AG04450 (cell line): ENCODE data around the gene ZNF530. TPM values are rescaled to one million over a fixed set of nuclear protein-coding genes. Genes with fewer than 3 reads are reported as not detected.

Source experiments
- CTCF ChIA-PET: fragments of 300-600, 350-600 bp; formaldehyde crosslinking; extraction: SDS; loops from one replicate; lab custom pipeline; 2022; ENCODE audit warnings: antibody characterized with exemption, inconsistent platforms; lab: Charles Lee
- POLR2A ChIA-PET: fragments of 350-600 bp; formaldehyde crosslinking; extraction: SDS; loops from one replicate; lab custom pipeline; 2021; ENCODE audit warnings: antibody characterized with exemption, inconsistent platforms; lab: Yijun Ruan, JAX
- DNase-seq: peaks from one replicate; pipeline ENCODE4 v3.0.0-alpha.2; 2011; ENCODE audit warnings: low read depth, low spot score
- H3K27ac ChIP-seq: one replicate; pipeline ENCODE4 v1.5.1; 2012; ENCODE audit warnings: low read depth, low read length, control low read depth
- H3K27me3 ChIP-seq: one replicate; pipeline ENCODE4 v1.6.0; 2012; ENCODE audit warnings: low read length; ENCODE audit not compliant: control insufficient read depth, insufficient read depth
- H3K4me3 ChIP-seq: 2 replicates; pipeline ENCODE4 v1.5.1; 2011; ENCODE audit warnings: mild to moderate bottlenecking, low read depth, low read length, control low read depth
- H3K9me3 ChIP-seq: 2 replicates; pipeline ENCODE4 v1.5.1; 2012; ENCODE audit warnings: low read length; ENCODE audit not compliant: control insufficient read depth, insufficient read depth
- polyA plus RNA-seq: library from polyadenylated mRNA; depleted of rRNA; stranded (reverse); fragments of >200 nt; gene quantifications from 2 replicates; pipeline ENCODE4 v1.2.3, GENCODE V29; 2011; rRNA removed
- TF ChIP-seq, protein P1 (sequence below): IDR thresholded peaks from 2 replicates; pipeline ENCODE4 v1.5.1; 2011; ENCODE audit warnings: low read depth, low read length, control low read depth, inconsistent platforms

The ZNF530 gene
- polyA plus RNA-seq, 1 experiment, result 1.3 TPM

DNA sequence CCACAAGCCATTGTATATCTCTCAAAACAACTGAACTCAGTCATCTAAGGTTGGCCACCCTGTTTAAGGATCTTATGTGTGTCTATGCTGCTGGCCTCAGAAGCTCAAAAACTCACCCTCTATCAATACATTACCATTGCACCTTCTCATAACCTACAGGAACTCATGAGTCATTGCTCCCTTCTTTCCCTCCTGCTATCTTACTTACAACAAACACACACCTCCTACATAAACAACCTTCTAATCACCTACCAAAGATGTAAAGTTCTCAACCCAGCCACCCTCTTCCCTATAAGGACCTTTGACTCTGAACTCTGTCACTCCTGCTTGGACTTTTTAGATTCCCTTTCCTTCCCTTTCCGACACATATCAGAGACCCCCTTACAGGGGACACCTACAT, 55.8 kb downstream of the ZNF530 start:
- H3K4me3 ChIP-seq, result no peak overlapping the region
- CTCF ChIA-PET, result no interaction called here
- TF ChIP-seq, protein P1, sequence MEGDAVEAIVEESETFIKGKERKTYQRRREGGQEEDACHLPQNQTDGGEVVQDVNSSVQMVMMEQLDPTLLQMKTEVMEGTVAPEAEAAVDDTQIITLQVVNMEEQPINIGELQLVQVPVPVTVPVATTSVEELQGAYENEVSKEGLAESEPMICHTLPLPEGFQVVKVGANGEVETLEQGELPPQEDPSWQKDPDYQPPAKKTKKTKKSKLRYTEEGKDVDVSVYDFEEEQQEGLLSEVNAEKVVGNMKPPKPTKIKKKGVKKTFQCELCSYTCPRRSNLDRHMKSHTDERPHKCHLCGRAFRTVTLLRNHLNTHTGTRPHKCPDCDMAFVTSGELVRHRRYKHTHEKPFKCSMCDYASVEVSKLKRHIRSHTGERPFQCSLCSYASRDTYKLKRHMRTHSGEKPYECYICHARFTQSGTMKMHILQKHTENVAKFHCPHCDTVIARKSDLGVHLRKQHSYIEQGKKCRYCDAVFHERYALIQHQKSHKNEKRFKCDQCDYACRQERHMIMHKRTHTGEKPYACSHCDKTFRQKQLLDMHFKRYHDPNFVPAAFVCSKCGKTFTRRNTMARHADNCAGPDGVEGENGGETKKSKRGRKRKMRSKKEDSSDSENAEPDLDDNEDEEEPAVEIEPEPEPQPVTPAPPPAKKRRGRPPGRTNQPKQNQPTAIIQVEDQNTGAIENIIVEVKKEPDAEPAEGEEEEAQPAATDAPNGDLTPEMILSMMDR, result no peak
- POLR2A ChIA-PET, result no interaction called here
- H3K27ac ChIP-seq, result no peak overlapping the region
- DNase-seq, result no peak
- peaks cover 3% of the 10 kb centered on the region; the same call in 1 of the 2 replicates for H3K9me3 ChIP-seq
- H3K27me3 ChIP-seq, result peaks cover 6% of the 10 kb centered on the region

- CTCF ChIA-PET, result interaction anchor here (1.3 kb wide), 1 partner anchor 26 kb away, joined by 3 read pairs; the partner anchor contains the start of gene ZNF551
- POLR2A ChIA-PET, result no interaction called here
- DNase-seq, result no peak
- TF ChIP-seq, protein P1, result no peak
- no peak overlapping the region for H3K27ac ChIP-seq
- no peak overlapping the region for H3K4me3 ChIP-seq
- H3K9me3 ChIP-seq, result peaks cover 3% of the 10 kb centered on the region; the same call in 1 of the 2 replicates
- H3K27me3 ChIP-seq, result peaks cover 10% of the 10 kb centered on the region
These were observed 56.7 kb downstream of the ZNF530 start for GRCh38 chr19:57656346-57656745.

Other genes with a start within 250 kb of the ZNF530 start
- 7.1 and 7.8 TPM in 2 replicates for gene ZNF304, start 248.6 kb upstream of the ZNF530 start, polyA plus RNA-seq
- gene TRAPPC2B, start 236.3 kb upstream of the ZNF530 start, polyA plus RNA-seq, result 16.5 and 19.6 TPM in 2 replicates
- gene ZNF547, start 236.3 kb upstream of the ZNF530 start, polyA plus RNA-seq, result 3.3 and 3.7 TPM in 2 replicates
- gene ZNF548, start 210.0 kb upstream of the ZNF530 start, polyA plus RNA-seq, result 12.7 and 14.2 TPM in 2 replicates
- gene ZNF17, start 188.7 kb upstream of the ZNF530 start, polyA plus RNA-seq, result 5.7 and 6.4 TPM in 2 replicates
- gene ZNF749, start 164.6 kb upstream of the ZNF530 start, polyA plus RNA-seq, result 7.4 and 9.7 TPM in 2 replicates
- 0.11 and 0.21 TPM in 2 replicates for gene VN1R1, start 142.7 kb upstream of the ZNF530 start, polyA plus RNA-seq
- gene ZNF772, start 122.3 kb upstream of the ZNF530 start, polyA plus RNA-seq, result 6.6 and 6.8 TPM in 2 replicates
- 8.7 and 11.1 TPM in 2 replicates for gene ZNF419, start 112.1 kb upstream of the ZNF530 start, polyA plus RNA-seq
- gene ZNF773, start 99.9 kb upstream of the ZNF530 start, polyA plus RNA-seq, result 9.2 and 11.0 TPM in 2 replicates
- gene ZNF549, start 72.5 kb upstream of the ZNF530 start, polyA plus RNA-seq, result 5.0 and 5.8 TPM in 2 replicates
- 6.8 and 8.2 TPM in 2 replicates for gene ZNF550, start 40.0 kb upstream of the ZNF530 start, polyA plus RNA-seq
- gene ZNF416, start 21.0 kb upstream of the ZNF530 start, polyA plus RNA-seq, result 4.4 and 4.8 TPM in 2 replicates
- 4.3 and 4.5 TPM in 2 replicates for gene ZIK1, start 15.7 kb upstream of the ZNF530 start, polyA plus RNA-seq
- gene ZNF134, start 14.4 kb downstream of the ZNF530 start, polyA plus RNA-seq, result 10.7 and 10.9 TPM in 2 replicates
- 12.0 and 14.4 TPM in 2 replicates for gene ZNF211, start 33.3 kb downstream of the ZNF530 start, polyA plus RNA-seq
- not detected in 2 replicates for gene ZSCAN4, start 69.0 kb downstream of the ZNF530 start, polyA plus RNA-seq
- gene ZNF551, start 82.1 kb downstream of the ZNF530 start, polyA plus RNA-seq, result 3.7 TPM in 2 replicates
- 7.7 and 8.1 TPM in 2 replicates for gene ZNF154, start 109.3 kb downstream of the ZNF530 start, polyA plus RNA-seq
- 7.2 and 7.8 TPM in 2 replicates for gene ZNF671, start 127.7 kb downstream of the ZNF530 start, polyA plus RNA-seq
- 9.7 and 10.5 TPM in 2 replicates for gene ZNF776, start 146.9 kb downstream of the ZNF530 start, polyA plus RNA-seq
- gene ZNF586, start 169.8 kb downstream of the ZNF530 start, polyA plus RNA-seq, result 7.5 and 9.8 TPM in 2 replicates
- gene ZNF552, start 215.0 kb downstream of the ZNF530 start, polyA plus RNA-seq, result 2.8 and 2.9 TPM in 2 replicates
- 5.7 TPM in 2 replicates for gene ZNF587B, start 230.4 kb downstream of the ZNF530 start, polyA plus RNA-seq
- 15.7 and 18.3 TPM in 2 replicates for gene ZNF587, start 250.0 kb downstream of the ZNF530 start, polyA plus RNA-seq